H54 (cell line): Measurements from ENCODE around the gene PYHIN1.

Source experiments
- DNase-seq: peaks from one replicate; pipeline ENCODE4 v3.0.0; 2011; ENCODE audit warnings: low spot score, mixed read lengths; ENCODE audit not compliant: insufficient read length
- FAIRE-seq: peaks from 3 replicates; lab custom pipeline; 2011; peaks lifted over from hg19 to GRCh38; lab: Jason Lieb, UNC
- POLR2A ChIP-seq: IDR thresholded peaks from 2 replicates; pipeline ENCODE4 v1.6.1; 2011; ENCODE audit warnings: low read depth, mild to moderate bottlenecking, low read length

The PYHIN1 gene

DNA sequence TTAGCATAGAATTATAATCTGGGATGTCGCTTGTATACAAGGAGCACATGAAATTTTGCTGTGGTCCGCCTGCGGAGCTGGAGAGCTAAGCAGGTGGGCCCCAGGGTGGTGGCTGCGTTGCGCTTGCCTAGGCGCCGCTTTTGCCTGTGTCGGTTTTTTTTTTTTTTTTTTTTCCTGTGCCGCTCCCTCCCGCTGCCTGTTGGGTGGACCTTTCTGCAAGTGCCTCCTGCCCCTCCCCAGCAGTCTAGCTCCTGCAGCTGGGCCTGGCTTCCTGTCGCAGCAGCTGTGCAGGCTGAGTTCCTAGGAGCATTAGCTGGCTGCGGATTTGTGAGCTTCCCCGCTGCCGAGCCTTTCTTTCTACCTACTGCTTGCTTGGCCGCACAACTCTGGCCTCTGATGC, 20.6 kb downstream of the PYHIN1 start:
- no peak for TF ChIP-seq POLR2A
- no peak for FAIRE-seq
- no peak for DNase-seq

DNA sequence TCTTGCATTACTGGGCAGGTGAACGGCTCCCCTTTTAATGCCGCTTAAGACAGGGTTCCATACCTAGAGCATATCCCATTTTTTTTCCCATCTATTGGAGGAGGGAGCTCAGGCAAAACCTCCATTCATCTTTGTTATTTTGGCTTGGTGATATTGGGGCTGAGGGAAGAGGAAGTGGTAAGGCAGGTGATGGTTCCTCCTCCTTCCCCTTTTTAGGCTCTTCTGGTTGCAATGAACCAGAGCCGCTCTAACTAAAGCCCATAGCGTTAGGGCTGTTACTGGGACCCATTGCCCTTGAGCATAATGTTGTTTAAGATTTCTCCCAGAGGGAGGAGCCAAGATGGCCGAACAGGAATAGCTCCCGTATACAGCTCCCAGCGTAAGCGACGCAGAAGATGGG, 21.1 kb downstream of the PYHIN1 start:
- TF ChIP-seq POLR2A, result no peak
- FAIRE-seq, result no peak
- no peak for DNase-seq

DNA sequence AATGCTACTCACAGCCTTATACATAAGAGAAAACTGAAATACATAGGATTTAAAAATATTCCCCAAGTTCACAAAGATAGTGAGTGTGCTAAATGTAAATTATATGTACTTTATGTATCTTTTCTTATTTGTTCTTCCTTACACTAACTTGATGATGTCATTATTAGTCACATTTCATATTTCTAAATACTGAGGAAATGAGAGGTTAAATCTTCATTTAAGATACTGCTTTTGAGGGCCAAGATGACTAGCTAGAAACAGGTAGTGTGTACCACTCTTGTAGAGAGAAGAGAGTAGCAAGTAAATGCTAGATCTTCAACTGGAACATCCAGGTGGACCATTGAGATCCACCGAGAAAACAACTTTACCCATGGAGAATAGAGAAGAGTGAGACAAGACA, 29.8 kb downstream of the PYHIN1 start:
- no peak for FAIRE-seq
- no peak for DNase-seq
- no peak for TF ChIP-seq POLR2A

DNA sequence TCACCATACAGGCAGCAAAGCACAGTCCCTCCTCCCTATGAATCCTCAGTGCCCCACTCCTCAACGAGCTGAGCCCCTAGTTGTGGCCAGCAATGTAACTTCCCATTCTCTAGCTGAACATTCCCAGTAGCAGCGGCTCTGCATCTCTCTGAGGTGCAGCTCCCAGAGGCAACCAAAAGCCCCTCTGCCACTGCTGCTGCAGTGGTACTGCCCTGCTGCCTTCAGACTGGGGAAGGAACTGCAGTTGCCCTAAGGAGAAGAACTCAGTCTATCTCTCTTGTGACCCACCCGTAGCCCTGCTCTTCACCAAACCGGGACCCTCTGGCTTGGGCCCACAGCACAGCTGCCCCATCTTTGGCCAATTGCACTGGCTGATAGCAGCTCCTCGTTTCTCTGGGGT, 31.6 kb downstream of the PYHIN1 start:
- FAIRE-seq (no peak), DNase-seq (no peak)
- no peak for TF ChIP-seq POLR2A

DNA sequence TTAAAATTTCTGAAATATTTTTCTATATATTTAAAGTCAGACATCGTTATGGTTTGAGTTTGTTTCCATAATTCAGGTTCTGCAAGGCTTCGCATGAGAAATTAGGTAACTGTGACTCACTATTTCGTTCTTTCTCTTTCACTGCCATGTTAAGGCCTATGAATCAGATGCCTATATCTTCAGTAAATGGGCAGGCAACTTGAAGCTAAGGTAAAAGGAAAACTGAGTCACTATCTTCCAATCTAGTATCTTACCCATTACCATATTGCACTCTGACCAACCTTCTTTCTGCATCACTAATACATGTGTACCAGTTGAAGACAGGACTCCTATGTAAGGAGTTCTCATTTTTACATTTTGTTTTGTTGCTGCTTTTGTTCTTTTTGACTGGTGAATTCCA, 37.8 kb downstream of the PYHIN1 start:
- no peak for TF ChIP-seq POLR2A
- FAIRE-seq (no peak), DNase-seq (no peak)

DNA sequence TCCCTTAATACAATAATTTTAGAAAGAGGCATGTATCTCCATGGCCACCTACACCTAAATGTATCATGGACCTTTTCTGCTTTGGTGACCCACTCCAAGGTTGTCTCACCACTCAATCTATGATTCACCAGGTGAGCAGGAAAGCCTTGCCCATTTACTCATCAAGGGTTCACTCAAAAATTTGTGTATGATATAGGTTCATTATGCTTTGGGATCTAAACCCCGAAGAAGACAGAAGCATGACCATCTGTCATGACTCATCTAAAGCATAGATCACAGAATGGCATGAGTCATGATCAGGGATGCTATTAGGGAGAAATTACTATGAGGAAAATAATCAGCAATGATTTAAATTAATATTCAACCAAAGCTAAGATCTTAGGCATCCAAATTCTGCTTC, 38.5 kb downstream of the PYHIN1 start:
- TF ChIP-seq POLR2A, result no peak
- no peak for FAIRE-seq

DNA sequence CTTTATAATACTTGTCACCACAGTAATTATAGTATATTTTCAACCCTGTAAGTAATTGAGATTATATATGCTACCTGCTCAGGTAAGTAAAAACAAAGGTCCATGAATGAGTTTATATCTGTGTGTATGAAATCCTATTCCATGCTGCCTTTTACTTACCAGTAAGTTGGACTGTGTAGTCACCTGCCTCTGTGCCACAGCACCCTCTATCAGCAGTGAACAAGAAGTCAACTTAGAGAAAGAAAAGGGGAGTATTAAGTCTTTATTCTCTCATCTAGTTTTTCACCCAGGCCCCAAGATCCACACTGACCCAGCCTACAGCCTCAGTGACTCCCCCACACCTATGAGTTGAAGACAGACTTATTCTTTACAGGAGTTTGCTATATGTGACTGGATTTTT, 41.5 kb downstream of the PYHIN1 start:
- FAIRE-seq (no peak), DNase-seq (no peak)
- TF ChIP-seq POLR2A, result no peak

More for the DNA sequence above, 38.5 kb downstream of the PYHIN1 start:
- no peak for DNase-seq

DNA sequence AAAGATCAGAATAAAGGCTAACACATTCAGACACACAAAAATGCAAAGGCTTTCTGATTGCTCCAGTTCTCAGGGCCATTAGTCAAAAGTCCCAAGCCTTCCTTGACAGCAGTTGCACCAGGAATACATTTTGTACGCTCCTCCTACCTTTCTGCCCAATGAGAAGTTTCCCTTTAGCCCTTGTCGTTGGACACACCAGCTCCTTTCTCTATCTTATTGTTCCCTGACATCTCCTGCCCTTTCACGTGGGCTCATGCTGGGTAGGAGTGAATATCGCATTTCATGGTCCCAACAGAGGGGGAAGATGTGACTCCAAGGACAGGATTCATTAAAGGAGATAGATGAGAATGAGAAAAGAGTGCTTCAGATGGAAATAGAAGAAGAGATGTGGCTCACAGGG, 44.9 kb downstream of the PYHIN1 start:
- no peak for TF ChIP-seq POLR2A
- FAIRE-seq, result no peak
- DNase-seq, result no peak

DNA sequence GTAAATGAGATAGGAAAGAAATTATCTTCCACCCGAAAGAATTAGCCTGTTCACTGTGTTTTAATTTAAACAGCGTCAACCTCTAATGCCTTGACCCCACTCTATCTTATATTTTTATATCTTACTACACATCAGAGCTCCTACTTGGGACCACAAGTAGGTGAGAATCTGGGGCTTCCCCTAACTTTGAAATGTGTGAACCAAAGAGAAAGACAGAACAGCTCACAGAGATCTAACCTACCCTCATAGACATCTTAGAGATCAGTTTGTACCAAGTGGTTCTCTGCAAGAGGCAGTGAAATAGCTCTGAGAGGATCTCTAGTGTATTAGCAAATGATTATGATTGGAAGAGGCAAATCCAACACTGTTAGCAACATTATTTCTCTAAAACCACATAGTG, 47.4 kb downstream of the PYHIN1 start:
- FAIRE-seq (no peak), DNase-seq (no peak)
- TF ChIP-seq POLR2A, result no peak

DNA sequence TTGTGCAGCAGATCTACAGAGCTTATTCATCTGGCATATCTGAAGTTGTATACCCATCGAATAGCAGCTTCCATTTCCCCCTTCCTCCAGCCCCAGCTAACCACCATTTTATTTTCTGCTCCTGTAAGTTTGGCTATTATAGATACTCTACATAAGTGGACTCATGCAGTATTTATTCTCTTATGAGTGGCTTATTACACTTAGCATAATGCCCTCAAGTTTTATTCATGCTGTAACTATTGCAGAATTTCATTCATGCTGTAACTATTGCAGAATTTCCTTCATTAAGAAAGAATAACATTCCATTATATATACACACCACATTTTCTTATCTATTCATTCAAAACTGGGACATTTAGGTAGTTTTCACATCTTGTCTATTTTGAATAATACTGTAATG, 47.9 kb downstream of the PYHIN1 start:
- FAIRE-seq (no peak), DNase-seq (no peak)
- no peak for TF ChIP-seq POLR2A

DNA sequence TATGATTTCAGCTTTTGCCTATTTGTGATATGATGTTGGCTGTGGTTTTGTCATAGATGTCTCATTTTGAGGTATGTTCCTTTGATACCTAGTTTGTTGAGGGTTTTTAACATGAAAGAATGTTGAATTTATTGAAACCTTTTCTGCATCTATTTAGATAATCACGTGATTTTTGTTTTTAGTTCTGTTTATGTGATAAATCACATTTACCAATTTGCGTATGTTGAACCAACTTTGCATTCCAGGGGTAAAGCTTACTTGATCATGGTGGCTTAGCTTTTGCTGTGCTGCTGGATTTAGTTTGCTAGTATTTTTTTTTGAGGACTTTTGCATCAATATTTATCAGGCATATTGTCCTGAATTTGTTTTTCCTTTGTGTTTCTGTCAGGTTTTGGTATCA, 51.9 kb downstream of the PYHIN1 start:
- FAIRE-seq, result no peak
- TF ChIP-seq POLR2A, result no peak
- no peak for DNase-seq

DNA sequence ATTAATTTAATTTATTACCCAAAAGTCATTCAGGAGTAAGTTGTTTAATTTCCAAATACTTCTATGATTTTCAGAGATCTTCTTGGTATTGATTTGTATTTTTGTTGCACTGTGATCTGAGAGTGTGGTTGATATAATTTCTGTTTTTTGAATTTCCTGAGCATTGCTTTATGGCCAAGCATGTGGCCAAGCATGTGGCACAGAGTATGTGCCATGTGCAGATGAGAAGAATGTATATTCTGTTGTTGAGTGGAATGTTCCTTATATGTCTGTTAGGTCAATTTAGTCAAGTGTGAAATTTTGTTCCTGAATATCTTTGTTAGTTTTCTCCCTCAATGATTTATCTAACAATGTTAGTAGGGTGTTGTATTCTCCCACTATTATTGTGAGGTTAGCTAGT, 53.0 kb downstream of the PYHIN1 start:
- no peak for DNase-seq
- FAIRE-seq, result no peak
- TF ChIP-seq POLR2A, result no peak

DNA sequence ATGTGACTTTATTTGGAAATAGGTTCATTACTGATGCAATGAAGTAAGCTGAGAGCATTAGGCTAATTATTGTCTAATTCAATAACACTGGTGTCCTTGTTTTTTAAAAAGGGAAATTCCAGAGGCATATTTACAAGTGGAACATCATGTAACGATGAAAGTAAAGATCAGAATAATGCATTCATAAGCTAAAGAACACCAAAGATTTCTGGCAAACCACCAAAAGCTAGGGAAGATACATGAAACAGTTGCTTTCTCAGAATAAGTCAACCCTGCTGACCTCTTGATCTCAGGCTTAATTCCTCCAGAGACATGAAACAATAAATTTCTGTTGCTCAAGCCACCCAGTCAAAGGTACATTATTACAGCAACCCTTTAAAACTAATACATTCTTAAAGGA, 58.1 kb downstream of the PYHIN1 start:
- FAIRE-seq (no peak), DNase-seq (no peak)
- TF ChIP-seq POLR2A, result no peak

DNA sequence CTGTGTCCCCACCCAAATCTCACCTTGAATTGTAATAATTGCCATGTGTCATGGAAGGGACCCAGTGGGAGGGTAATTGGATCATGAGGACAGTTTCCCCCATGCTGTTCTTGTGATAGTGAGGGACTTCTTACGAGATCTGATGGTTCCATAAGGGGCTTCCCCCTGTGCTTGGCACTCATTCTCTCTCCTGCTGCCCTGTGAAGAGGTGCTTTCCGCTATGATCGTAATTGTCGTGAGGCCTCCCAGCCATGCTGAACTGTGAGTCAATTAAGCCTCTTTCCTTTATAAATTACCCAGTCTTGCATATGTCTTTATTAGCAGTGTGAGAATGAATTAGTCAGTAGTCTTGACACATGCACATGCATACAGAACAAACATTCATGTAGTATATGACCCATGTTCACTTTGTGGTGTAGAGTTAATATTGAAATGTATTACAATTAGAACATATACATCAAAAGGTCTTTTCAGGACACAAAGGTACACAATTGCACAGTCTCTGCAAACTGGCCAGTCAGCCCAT, 61.5 kb downstream of the PYHIN1 start:
- FAIRE-seq, result no peak
- TF ChIP-seq POLR2A, result no peak
- DNase-seq, result no peak

DNA sequence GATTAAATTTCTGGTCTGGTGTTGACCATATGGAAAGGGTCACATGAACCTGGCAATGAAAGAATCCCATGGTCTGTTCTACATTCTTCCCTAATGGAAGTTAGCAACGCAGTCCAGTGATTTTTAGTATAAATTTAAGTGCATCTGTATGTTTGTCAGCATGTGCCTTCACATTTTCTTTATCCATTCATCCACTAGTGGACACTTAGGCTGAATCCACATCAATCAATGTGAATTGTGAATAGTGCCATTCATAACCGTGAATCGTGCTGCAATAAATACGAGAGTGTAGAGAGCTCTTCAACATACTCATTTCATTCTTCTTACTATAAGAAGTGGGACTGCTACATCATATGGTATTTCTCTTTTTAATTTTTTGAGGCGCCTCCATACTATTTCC, 65.6 kb downstream of the PYHIN1 start:
- FAIRE-seq, result no peak
- TF ChIP-seq POLR2A, result no peak

More for the DNA sequence above, 65.6 kb downstream of the PYHIN1 start:
- no peak for DNase-seq
